Measurements from ENCODE around the gene ANAPC15.

The ANAPC15 gene

GRCh38 chr11:72080326-72081183, 31.9 kb downstream of the ANAPC15 start, which contains the start of the genes LRRC51 and NUMA1:
LRRC51 (plus strand) TSS chr11:72080850; CDS start chr11:72089084, 8,234 bp downstream.
NUMA1 (minus strand) TSS chr11:72080542; CDS start chr11:72035943, 44,599 bp downstream.
- DNase-seq = peak; percentile 99
- no peaks in the 10 kb centered on the region for H3K27me3 ChIP-seq
- no peaks in the 10 kb centered on the region for H3K9me3 ChIP-seq
- peak within 1 kb of the TSS; percentile 74 for H3K4me3 ChIP-seq (ENCODE audit: low read depth, low read length)
- peaks cover 14% of the 10 kb centered on the region for H3K4me1 ChIP-seq
- TF ChIP-seq CTCF (IDR thresholded peaks at IDR 0.05; ENCODE audit: low read depth, low read length) = no peak
- H3K36me3 ChIP-seq = peaks cover 7% of the 10 kb centered on the region

- no peak for TF ChIP-seq CTCF (IDR thresholded peaks at IDR 0.05; ENCODE audit: low read depth, low read length)
- no peak for DNase-seq
- Histone ChIP-seq H3K9me3 (no peaks in the 10 kb centered on the region), H3K36me3 (peaks cover 7% of the 10 kb centered on the region), H3K27me3 (no peaks in the 10 kb centered on the region), H3K4me3 (ENCODE audit: low read depth, low read length) (peak overlapping the region; percentile 74), H3K4me1 (peaks cover 14% of the 10 kb centered on the region; the same call in 1 of the 2 replicates)
Observed at GRCh38 chr11:72079819-72080325, 32.6 kb downstream of the ANAPC15 start.

GRCh38 chr11:72078477-72078876, 34.0 kb downstream of the ANAPC15 start:
- Histone ChIP-seq H3K36me3 (peaks cover 10% of the 10 kb centered on the region), H3K27me3 (no peaks in the 10 kb centered on the region), H3K4me3 (ENCODE audit: low read depth, low read length) (peak overlapping the region; percentile 74), H3K4me1 (peaks cover 14% of the 10 kb centered on the region; the same call in 1 of the 2 replicates), H3K9me3 (no peaks in the 10 kb centered on the region)
- no peak for TF ChIP-seq CTCF (IDR thresholded peaks at IDR 0.05; ENCODE audit: low read depth, low read length)
- no peak for DNase-seq

- H3K4me3 ChIP-seq (ENCODE audit: low read depth, low read length) = no peak overlapping the region
Observed at GRCh38 chr11:72075756-72076155, 36.7 kb downstream of the ANAPC15 start.

GRCh38 chr11:72075109-72075508, 37.4 kb downstream of the ANAPC15 start:
- DNase-seq = no peak
- Histone ChIP-seq H3K36me3 (peaks cover 10% of the 10 kb centered on the region), H3K27me3 (no peaks in the 10 kb centered on the region), H3K4me1 (peaks cover 18% of the 10 kb centered on the region; the same call in 1 of the 2 replicates), H3K9me3 (no peaks in the 10 kb centered on the region), H3K4me3 (ENCODE audit: low read depth, low read length) (no peak overlapping the region)
- peak; percentile 34; the same call in 1 of the 2 replicates for TF ChIP-seq CTCF (IDR thresholded peaks at IDR 0.05; ENCODE audit: low read depth, low read length)

More at GRCh38 chr11:72075756-72076155, 36.7 kb downstream of the ANAPC15 start:
- Histone ChIP-seq H3K36me3 (peaks cover 10% of the 10 kb centered on the region), H3K9me3 (no peaks in the 10 kb centered on the region), H3K27me3 (no peaks in the 10 kb centered on the region), H3K4me1 (peaks cover 16% of the 10 kb centered on the region; the same call in 1 of the 2 replicates)
- no peak for DNase-seq
- TF ChIP-seq CTCF (IDR thresholded peaks at IDR 0.05; ENCODE audit: low read depth, low read length) = no peak
